Heart left ventricle (tissue), 16 donors: ENCODE data around the gene CDK18. TPM values are rescaled to one million over a fixed set of nuclear protein-coding genes. Genes with fewer than 3 reads are reported as not detected.

Experiments
- ATAC-seq, 4 donors: fragments of 200-7000 bp; cut with Tn5 transposase; one replicate each; pipeline ENCODE4 v1.9.1; 2020 to 2022; ENCODE audit warnings: moderate library complexity in 4 of 4, mild to moderate bottlenecking in 3 of 4, moderate number of reproducible peaks in 1 of 4
- DNase-seq, 5 donors: peaks; one replicate each; pipeline ENCODE4 v3.0.0-alpha.2; 2020
- H3K27ac ChIP-seq, 12 donors: fragments of 200-600 bp; sonication (generic) in 4 of 12; one replicate each; pipeline versions ENCODE4 v1.5.0 to v1.8.0; 2016 to 2022; ENCODE audit warnings: mild to moderate bottlenecking in 2 of 12
- H3K27me3 ChIP-seq, 9 donors: fragments of 200-600 bp; sonication (generic) in 2 of 9; one replicate each; pipeline versions ENCODE4 v1.5.1 to v1.8.0; 2016 to 2022; ENCODE audit warnings: mild to moderate bottlenecking in 3 of 9
- H3K36me3 ChIP-seq, 9 donors: fragments of 200-600 bp; sonication (generic) in 2 of 9; one replicate each; pipeline versions ENCODE4 v1.5.0 to v1.8.0; 2018 to 2022; ENCODE audit warnings: mild to moderate bottlenecking in 2 of 9
- H3K4me1 ChIP-seq, 12 donors: fragments of 200-600 bp; sonication (generic) in 4 of 12; one replicate each; pipeline versions ENCODE4 v1.5.0 to v1.8.0; 2016 to 2022; ENCODE audit warnings: mild to moderate bottlenecking in 3 of 12
- H3K4me3 ChIP-seq, 12 donors: fragments of 200-600 bp; sonication (generic) in 4 of 12; one replicate each; pipeline versions ENCODE4 v1.5.0 to v1.8.0; 2017 to 2022; ENCODE audit warnings: mild to moderate bottlenecking in 9 of 12, moderate library complexity in 4 of 12
- H3K9me3 ChIP-seq, 12 donors: fragments of 200-600 bp; sonication (generic) in 4 of 12; one replicate each; pipeline versions ENCODE4 v1.5.0 to v1.8.0; 2016 to 2022; ENCODE audit warnings: mild to moderate bottlenecking in 1 of 12
- POLR2A ChIP-seq, 2 donors: fragments of 450-650 bp; IDR thresholded peaks; one replicate each; pipeline ENCODE4 v1.6.1; 2017; ENCODE audit warnings: antibody characterized with exemption in 2 of 2, mild to moderate bottlenecking in 2 of 2, moderate library complexity in 2 of 2
- WGBS, 4 donors: extraction: QIAGEN DNeasy Blood & Tissue Kit in 2 of 4; methylation state at CpG; one replicate each; pipeline versions ENCODE4 v1.1.5 to v1.1.7; 2013 to 2018; 5-methylcytosine and 5-hydroxymethylcytosine counted together
- intact Hi-C, 10 donors: fragments of 100-400 bp; cut with DNase I; formaldehyde crosslinking; loops; one replicate each; pipeline versions ENCODE4 v1.11.1 to v1.14.2; 2022
- polyA plus RNA-seq, 2 donors: library from polyadenylated mRNA; stranded (reverse); fragments of 200-250 nt; gene quantifications; one replicate each; pipeline ENCODE4 v1.2.3, GENCODE V29; 2013
- total RNA-seq, 9 donors: library from RNA; depleted of rRNA in 2 of 9; stranded (reverse); fragments of >200 nt in 2 of 9; fragmentation: NEBNext Ultra II Directional in 3 of 9; extraction: Animal tissue kit (Norgen Biotek cat#: 25700) in 3 of 9; gene quantifications; one replicate each; pipeline versions ENCODE4 v1.1.0 to v1.2.4, GENCODE V29; 2016 to 2023
- TF ChIP-seq, protein P1 (sequence below), 12 donors: fragments of 200-600 bp; sonication (generic) in 4 of 12; IDR thresholded peaks; one replicate each; pipeline versions ENCODE4 v1.5.0 to v1.8.0; 2018 to 2022; ENCODE audit warnings: antibody characterized with exemption in 12 of 12, mild to moderate bottlenecking in 5 of 12
- donor health status: ischemic (EF 13 %, LVEDD 7.1; RV severe dilation, severe dysfunction).
- donor health status: healthy with polysubstance abuse.
- donor health status: DM: no; HTN: yes; CAD: no.
- donor health status: DM: no; HTN: no; CAD: no.
- donor health status: ischemic (EF 25% LVEDD 6.9; RV normal size, moderate dysfunction).
- donor health status: ischemic (EF 25% LVEDD 5.7; RV mildly dilated, moderate dysfunction).
- donor health status: healthy.
- donor health status: DM: yes; HTN: yes; CAD: no.
- donor health status: ischemic (EF 35%, LVEDD 5.7; RV mildly dilated, moderate dysfunction).
- donor health status: nonischemic (EF 11% LVEDD 7.7; RV severe dilation, severe dysfunction).
- donor health status: DM: yes; HTN: yes; CAD: no.
- donor health status: PGD.
- donor health status: ischemic (EF 29% LVEDD 5.4; RV normal size, mild dysfunction).
- donor health status: nonischemic (EF 23%, LVEDD 6.1; RV moderate dilation, normal function).

Gene CDK18
- total and polyA plus RNA-seq, 11 donors = 62.5 to 198 (median 141) TPM

- intact Hi-C loops = no loop called here
- peaks cover 32 to 99% (median 88%) of the 10 kb centered on the region in 12 donors for H3K4me1 ChIP-seq
- DNase-seq (no peak), ATAC-seq (peak in 1 of 4 donors; percentile 48)
- no peaks in the 10 kb centered on the region for H3K27me3 ChIP-seq
- H3K36me3 ChIP-seq = no peaks in the 10 kb centered on the region
- H3K27ac ChIP-seq = peak overlapping the region in 11 of 12 donors; percentile 49 to 92 (median 85)
- no peak for TF ChIP-seq POLR2A (IDR thresholded peaks at IDR 0.05)
- 50 to 74% (median 64%) methylated on average over 6 to 7 of the region's 7 CpGs for WGBS, 4 donors
- H3K4me3 ChIP-seq = no peak overlapping the region
- no peaks in the 10 kb centered on the region for H3K9me3 ChIP-seq
Measured at GRCh38 chr1:205514211-205515142, 10.0 kb downstream of the CDK18 start.

DNA sequence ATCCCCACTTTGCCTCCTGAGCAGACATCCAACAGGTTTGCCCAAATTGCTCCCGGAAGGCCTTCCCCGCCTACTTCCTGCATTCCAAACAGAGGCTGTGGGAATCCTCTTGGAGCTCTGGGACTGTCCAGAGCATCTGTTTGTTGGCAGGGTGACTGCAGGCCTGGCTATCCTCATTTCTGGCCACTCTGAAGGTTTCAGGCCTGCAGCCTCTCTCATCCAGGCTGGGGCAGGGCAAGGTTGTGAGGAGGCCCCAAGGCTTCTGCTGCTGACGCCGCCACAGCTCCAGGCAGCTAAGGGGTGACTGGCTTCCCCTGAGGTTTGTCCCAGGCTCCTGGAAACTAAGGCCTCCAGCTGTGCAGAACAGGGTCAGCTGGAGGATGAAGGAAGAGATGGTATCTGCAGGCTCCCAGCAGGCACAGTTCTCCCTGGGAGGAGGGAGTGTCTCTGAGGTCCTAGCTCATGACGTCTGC is 11.3 kb downstream of the CDK18 start:
- H3K9me3 ChIP-seq = no peaks in the 10 kb centered on the region
- no peak for TF ChIP-seq POLR2A (IDR thresholded peaks at IDR 0.05)
- TF ChIP-seq, protein P1, sequence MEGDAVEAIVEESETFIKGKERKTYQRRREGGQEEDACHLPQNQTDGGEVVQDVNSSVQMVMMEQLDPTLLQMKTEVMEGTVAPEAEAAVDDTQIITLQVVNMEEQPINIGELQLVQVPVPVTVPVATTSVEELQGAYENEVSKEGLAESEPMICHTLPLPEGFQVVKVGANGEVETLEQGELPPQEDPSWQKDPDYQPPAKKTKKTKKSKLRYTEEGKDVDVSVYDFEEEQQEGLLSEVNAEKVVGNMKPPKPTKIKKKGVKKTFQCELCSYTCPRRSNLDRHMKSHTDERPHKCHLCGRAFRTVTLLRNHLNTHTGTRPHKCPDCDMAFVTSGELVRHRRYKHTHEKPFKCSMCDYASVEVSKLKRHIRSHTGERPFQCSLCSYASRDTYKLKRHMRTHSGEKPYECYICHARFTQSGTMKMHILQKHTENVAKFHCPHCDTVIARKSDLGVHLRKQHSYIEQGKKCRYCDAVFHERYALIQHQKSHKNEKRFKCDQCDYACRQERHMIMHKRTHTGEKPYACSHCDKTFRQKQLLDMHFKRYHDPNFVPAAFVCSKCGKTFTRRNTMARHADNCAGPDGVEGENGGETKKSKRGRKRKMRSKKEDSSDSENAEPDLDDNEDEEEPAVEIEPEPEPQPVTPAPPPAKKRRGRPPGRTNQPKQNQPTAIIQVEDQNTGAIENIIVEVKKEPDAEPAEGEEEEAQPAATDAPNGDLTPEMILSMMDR (IDR thresholded peaks at IDR 0.05) = no peak
- intact Hi-C loops = no loop called here
- peak; percentile 15 to 43 (median 34) for ATAC-seq
- peaks cover 32 to 100% (median 90%) of the 10 kb centered on the region in 12 donors for H3K4me1 ChIP-seq
- 16 to 37% (median 29%) methylated on average over 3 to 5 of the region's 5 CpGs for WGBS, 4 donors
- no peak overlapping the region for H3K4me3 ChIP-seq
- H3K36me3 ChIP-seq = no peaks in the 10 kb centered on the region
- no peaks in the 10 kb centered on the region for H3K27me3 ChIP-seq
- H3K27ac ChIP-seq = peak overlapping the region in 11 of 12 donors; percentile 71 to 92 (median 85)
- peak in 4 of 5 donors; percentile 52 to 79 (median 64) for DNase-seq

- WGBS, 4 donors = 70 to 87% (median 80%) methylated on average over 4 of the region's 4 CpGs
- Histone ChIP-seq H3K4me3 (no peak overlapping the region), H3K27me3 (no peaks in the 10 kb centered on the region), H3K27ac (peak overlapping the region in 11 of 12 donors; percentile 71 to 92 (median 85)), H3K4me1 (peaks cover 29 to 97% (median 89%) of the 10 kb centered on the region in 12 donors), H3K9me3 (no peaks in the 10 kb centered on the region), H3K36me3 (no peaks in the 10 kb centered on the region)
- no peak for DNase-seq
- no peak for ATAC-seq
- TF ChIP-seq, protein P1 (IDR thresholded peaks at IDR 0.05) = no peak
- no peak for TF ChIP-seq POLR2A (IDR thresholded peaks at IDR 0.05)
- intact Hi-C loops = no loop called here
Measured at GRCh38 chr1:205516362-205516761, 11.9 kb downstream of the CDK18 start.

- Histone ChIP-seq H3K27ac (peak overlapping the region in 11 of 12 donors; percentile 19 to 92 (median 84)), H3K27me3 (no peaks in the 10 kb centered on the region), H3K36me3 (no peaks in the 10 kb centered on the region), H3K4me1 (peaks cover 29 to 97% (median 83%) of the 10 kb centered on the region in 12 donors), H3K9me3 (no peaks in the 10 kb centered on the region), H3K4me3 (no peak overlapping the region)
- intact Hi-C loops = no loop called here
- ATAC-seq (no peak), DNase-seq (no peak)
- WGBS, 4 donors = 45 to 71% (median 55%) methylated on average over 3 of the region's 3 CpGs
- TF ChIP-seq, protein P1 (IDR thresholded peaks at IDR 0.05) = no peak
- no peak for TF ChIP-seq POLR2A (IDR thresholded peaks at IDR 0.05)
Measured at GRCh38 chr1:205517288-205517687, 12.8 kb downstream of the CDK18 start.
